Tibial nerve (tissue), 4 donors: ENCODE results near the gene FDX2. TPM values are rescaled to one million over a fixed set of nuclear protein-coding genes. Genes with fewer than 3 reads are reported as not detected.

Experiments
- DNase-seq, 2 donors: peaks; one replicate each; pipeline ENCODE4 v3.0.0-alpha.2; 2019; ENCODE audit warnings: low spot score in 2 of 2
- H3K27ac ChIP-seq, 4 donors: fragments of 200-600 bp; sonication (generic) in 3 of 4; one replicate each; pipeline ENCODE4 v1.5.1; 2017 to 2019; ENCODE audit warnings: mild to moderate bottlenecking in 1 of 4
- H3K27me3 ChIP-seq, 2 donors: fragments of 200-600 bp; sonication (generic) in 1 of 2; one replicate each; pipeline versions ENCODE4 v1.5.1 to v1.6.0; 2017 to 2019
- H3K36me3 ChIP-seq, 3 donors: fragments of 200-600 bp; sonication (generic); one replicate each; pipeline ENCODE4 v1.5.1; 2018 to 2019
- H3K4me1 ChIP-seq, 4 donors: fragments of 200-600 bp; sonication (generic) in 3 of 4; one replicate each; pipeline ENCODE4 v1.5.1; 2017 to 2019
- H3K4me3 ChIP-seq, 4 donors: fragments of 200-600 bp; sonication (generic) in 3 of 4; one replicate each; pipeline ENCODE4 v1.5.1; 2017 to 2019; ENCODE audit warnings: mild to moderate bottlenecking in 1 of 4, moderate library complexity in 1 of 4
- H3K9me3 ChIP-seq, 4 donors: fragments of 200-600 bp; sonication (generic) in 3 of 4; one replicate each; pipeline ENCODE4 v1.5.1; 2017 to 2019
- CTCF ChIP-seq, 5 experiments: fragments of 200-600 bp in 3 of 5; fragments of 450-650 bp in 2 of 5; sonication (generic) in 3 of 5; IDR thresholded peaks; one replicate each; pipeline ENCODE4 v1.5.1; 2016 to 2019; ENCODE audit warnings: antibody characterized with exemption in 5 of 5, mild to moderate bottlenecking in 3 of 5, moderate library complexity in 2 of 5
- EP300 ChIP-seq, 2 donors: sonication (generic); formaldehyde crosslinking; IDR thresholded peaks; one replicate each; pipeline ENCODE4 v1.6.1; 2017; ENCODE audit warnings: antibody characterized with exemption in 2 of 2, mild to moderate bottlenecking in 1 of 2
- POLR2A ChIP-seq, 2 donors: fragments of 450-650 bp; IDR thresholded peaks; one replicate each; pipeline ENCODE4 v1.6.1; 2017; ENCODE audit warnings: antibody characterized with exemption in 2 of 2, mild to moderate bottlenecking in 2 of 2, moderate library complexity in 2 of 2
- WGBS, 2 donors: methylation state at CpG; one replicate each; pipeline ENCODE4 v1.1.5; 2018; 5-methylcytosine and 5-hydroxymethylcytosine counted together
- total RNA-seq, 4 donors: library from RNA; depleted of rRNA; stranded (reverse); fragments of >200 nt; gene quantifications; one replicate each; pipeline ENCODE4 v1.1.0, GENCODE V29; 2016

Gene FDX2
- total RNA-seq, 4 donors from 2014 or later = 10.0 to 29.1 (median 18.2) TPM

- 90 to 93% methylated on average over 24 of the region's 24 CpGs for WGBS, 2 donors
- H3K4me3 ChIP-seq = no peak within 1 kb of the TSS
- peaks cover 0 to 41% (median 0%) of the 10 kb centered on the region in 3 donors for H3K36me3 ChIP-seq
- H3K9me3 ChIP-seq = no peaks in the 10 kb centered on the region
- H3K4me1 ChIP-seq = peaks cover 0 to 2% (median 0%) of the 10 kb centered on the region in 4 donors
- TF ChIP-seq POLR2A (IDR thresholded peaks at IDR 0.05) = no peak
- DNase-seq = no peak
- no peak within 1 kb of the TSS for H3K27ac ChIP-seq
- no peaks in the 10 kb centered on the region for H3K27me3 ChIP-seq
Measured at GRCh38 chr19:10309423-10309822, 6.4 kb downstream of the FDX2 start, which contains the start of gene ZGLP1. ZGLP1 (minus strand) TSS chr19:10309815.

DNA sequence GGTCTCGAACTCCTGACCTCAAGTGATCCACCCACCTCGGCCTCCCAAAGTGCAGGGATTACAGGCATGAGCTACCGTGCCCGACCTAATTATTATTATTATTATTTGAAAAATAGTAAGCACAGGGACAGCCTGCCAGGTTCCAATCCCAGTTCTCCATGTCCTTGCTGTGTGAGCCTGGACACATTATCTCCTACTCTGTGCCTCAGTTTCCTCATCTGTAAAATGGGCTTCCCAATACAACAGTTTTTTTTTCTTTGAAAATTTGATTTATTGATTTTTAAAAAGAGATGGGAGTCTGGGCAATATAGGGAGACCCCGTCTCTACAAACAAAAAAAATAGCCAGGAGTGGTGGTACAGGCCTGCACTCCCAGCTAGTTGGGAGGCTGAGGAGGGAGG, 9.5 kb downstream of the FDX2 start:
- Histone ChIP-seq H3K4me3 (no peak overlapping the region), H3K36me3 (peaks cover 0 to 28% (median 0%) of the 10 kb centered on the region in 3 donors), H3K27me3 (peaks cover 0 to 5% of the 10 kb centered on the region in 2 donors), H3K4me1 (no peaks in the 10 kb centered on the region), H3K27ac (no peak overlapping the region), H3K9me3 (no peaks in the 10 kb centered on the region)
- DNase-seq = no peak
- TF ChIP-seq POLR2A (IDR thresholded peaks at IDR 0.05) = no peak
- no peak for TF ChIP-seq CTCF (IDR thresholded peaks at IDR 0.05)
- TF ChIP-seq EP300 (IDR thresholded peaks at IDR 0.05) = no peak
- 91 to 93% methylated on average over 5 of the region's 5 CpGs for WGBS, 2 donors

- Histone ChIP-seq H3K27ac (no peak overlapping the region), H3K9me3 (no peaks in the 10 kb centered on the region), H3K36me3 (peaks cover 0 to 18% (median 0%) of the 10 kb centered on the region in 3 donors), H3K4me1 (no peaks in the 10 kb centered on the region), H3K27me3 (peaks cover 0 to 16% of the 10 kb centered on the region in 2 donors), H3K4me3 (no peak overlapping the region)
- WGBS, 2 donors = 68 to 84% methylated on average over 9 to 17 of the region's 17 CpGs
- TF ChIP-seq EP300 (IDR thresholded peaks at IDR 0.05) = no peak
- DNase-seq = no peak
Measured at GRCh38 chr19:10305139-10305806, 10.5 kb downstream of the FDX2 start.

GRCh38 chr19:10299545-10300458, 16.0 kb downstream of the FDX2 start:
- H3K9me3 ChIP-seq = no peaks in the 10 kb centered on the region
- DNase-seq = no peak
- TF ChIP-seq POLR2A (IDR thresholded peaks at IDR 0.05) (no peak), CTCF (IDR thresholded peaks at IDR 0.05) (no peak), EP300 (IDR thresholded peaks at IDR 0.05) (no peak)
- peaks cover 0 to 4% (median 0%) of the 10 kb centered on the region in 3 donors for H3K36me3 ChIP-seq
- H3K4me3 ChIP-seq = no peak overlapping the region
- 44 to 45% methylated on average over 14 of the region's 14 CpGs for WGBS, 2 donors
- peaks cover 0 to 66% of the 10 kb centered on the region in 2 donors for H3K27me3 ChIP-seq
- no peak overlapping the region for H3K27ac ChIP-seq
- peaks cover 0 to 19% (median 7%) of the 10 kb centered on the region in 4 donors for H3K4me1 ChIP-seq

GRCh38 chr19:10295847-10296591, 19.8 kb downstream of the FDX2 start:
- Histone ChIP-seq H3K4me3 (peak overlapping the region in 2 of 4 donors; percentile 9 to 15), H3K4me1 (peaks cover 0 to 52% (median 20%) of the 10 kb centered on the region in 4 donors), H3K27me3 (peaks cover 3 to 96% of the 10 kb centered on the region in 2 donors), H3K27ac (no peak overlapping the region), H3K9me3 (no peaks in the 10 kb centered on the region), H3K36me3 (no peaks in the 10 kb centered on the region)
- no peak for DNase-seq
- TF ChIP-seq POLR2A (IDR thresholded peaks at IDR 0.05) (no peak), CTCF (IDR thresholded peaks at IDR 0.05) (no peak), EP300 (IDR thresholded peaks at IDR 0.05) (no peak)
- 7 to 19% methylated on average over 28 to 31 of the region's 58 CpGs for WGBS, 2 donors
